ENCODE measurements around the gene HS2ST1.

DNA sequence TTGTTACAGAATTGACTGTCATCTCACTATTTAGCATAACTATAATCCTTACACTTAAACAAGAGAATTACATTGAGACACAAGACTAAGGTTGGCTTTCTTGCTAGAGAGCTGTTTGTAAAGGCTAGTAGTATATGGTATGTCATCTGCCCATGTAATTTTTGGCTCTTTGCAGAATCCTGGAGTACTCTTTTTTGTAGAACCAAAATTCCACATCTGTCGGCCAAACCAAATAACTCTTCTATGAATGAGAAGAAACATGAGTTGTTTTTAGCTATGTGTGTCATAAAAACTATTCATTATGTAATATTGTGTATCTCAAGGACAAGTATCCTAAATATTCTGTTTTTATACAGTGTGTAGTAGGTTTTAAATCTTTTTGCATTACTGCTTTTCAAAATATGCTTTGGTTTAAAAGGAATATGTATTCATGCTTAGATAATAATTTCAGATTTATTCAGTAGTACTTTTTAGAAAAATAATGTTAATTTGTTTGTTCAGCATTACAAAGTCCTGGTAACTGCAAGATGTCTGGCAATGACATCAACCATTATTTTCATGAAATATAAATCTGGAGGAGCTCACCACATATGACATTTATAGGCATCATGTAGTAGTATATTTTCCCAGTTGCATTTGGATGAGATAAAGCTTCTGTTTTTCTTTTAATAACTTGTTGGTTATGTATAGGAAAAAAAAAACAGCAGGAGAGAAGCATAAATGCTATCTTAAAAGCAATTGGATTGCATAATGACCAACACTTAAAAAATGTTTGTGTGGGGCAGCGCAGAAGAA, 159.8 kb downstream of the HS2ST1 start:
- no peak for TF ChIP-seq GATA2 (IDR thresholded peaks at IDR 0.05; ENCODE audit: low read depth, low read length)
- TF ChIP-seq GATA3 (IDR thresholded peaks at IDR 0.05; ENCODE audit: low read depth, low read length): no peak
